GM18868 (cell line): ENCODE results near the gene KNSTRN.

ENCODE experiments used
- ATAC-seq: cut with Tn5 transposase; IDR thresholded peaks from one replicate; pipeline ENCODE4 v1.9.1; 2021; ENCODE audit warnings: mild to moderate bottlenecking, moderate library complexity; ENCODE audit not compliant: unreplicated experiment

Gene KNSTRN

GRCh38 chr15:40345867-40346578, 36.5 kb upstream of the KNSTRN start:
- ATAC-seq = no peak

GRCh38 chr15:40346579-40347558, 35.7 kb upstream of the KNSTRN start:
- ATAC-seq = no peak

- ATAC-seq = no peak
Measured at GRCh38 chr15:40347559-40348473, 34.7 kb upstream of the KNSTRN start.

- ATAC-seq = no peak
Measured at GRCh38 chr15:40348474-40348870, 34.0 kb upstream of the KNSTRN start.

- no peak for ATAC-seq
Measured at GRCh38 chr15:40349163-40349562, 33.4 kb upstream of the KNSTRN start.

- ATAC-seq = no peak
Measured at GRCh38 chr15:40352281-40352901, 30.1 kb upstream of the KNSTRN start.

GRCh38 chr15:40353697-40354096, 28.8 kb upstream of the KNSTRN start:
- no peak for ATAC-seq

- ATAC-seq = no peak
Measured at GRCh38 chr15:40354408-40355171, 27.9 kb upstream of the KNSTRN start.

- ATAC-seq = no peak
Measured at GRCh38 chr15:40355976-40356585, 26.4 kb upstream of the KNSTRN start.

- ATAC-seq = no peak
Measured at GRCh38 chr15:40357246-40357645, 25.3 kb upstream of the KNSTRN start.

- ATAC-seq = peak; percentile 81
Measured at GRCh38 chr15:40357723-40358470, 24.6 kb upstream of the KNSTRN start, which contains the start of gene DISP2. Gene DISP2, plus strand, starts transcription at chr15:40358219. Its CDS starts 103 bp downstream, at chr15:40358322.

GRCh38 chr15:40358471-40359353, 23.8 kb upstream of the KNSTRN start:
- ATAC-seq = peak; percentile 6

GRCh38 chr15:40360015-40360414, 22.5 kb upstream of the KNSTRN start:
- no peak for ATAC-seq

- ATAC-seq = no peak
Measured at GRCh38 chr15:40361640-40362039, 20.9 kb upstream of the KNSTRN start.

- ATAC-seq = no peak
Measured at GRCh38 chr15:40363611-40364010, 18.9 kb upstream of the KNSTRN start.

GRCh38 chr15:40364251-40364650, 18.3 kb upstream of the KNSTRN start:
- no peak for ATAC-seq

GRCh38 chr15:40365016-40365415, 17.5 kb upstream of the KNSTRN start:
- ATAC-seq = no peak
